Stomach (tissue), 4 donors: ENCODE measurements around the gene DES.

Experiments
- POLR2A ChIP-seq, 4 donors: fragments of 450-650 bp; IDR thresholded peaks; one replicate each; pipeline ENCODE4 v1.6.1; 2016; ENCODE audit warnings: antibody characterized with exemption in 4 of 4, control low read depth in 2 of 4, mild to moderate bottlenecking in 1 of 4, moderate library complexity in 1 of 4
- POLR2AphosphoS5 ChIP-seq, 3 donors: sonication (generic); formaldehyde crosslinking; IDR thresholded peaks; one replicate each; pipeline ENCODE4 v1.6.1; 2016; ENCODE audit warnings: antibody characterized with exemption in 3 of 3
- TF ChIP-seq, protein P1 (sequence below), 7 experiments: fragments of 450-650 bp in 4 of 7; fragments of 200-600 bp in 3 of 7; sonication (generic) in 3 of 7; IDR thresholded peaks; one replicate each; pipeline ENCODE4 v1.5.1; 2016 to 2019; ENCODE audit warnings: antibody characterized with exemption in 7 of 7, control low read depth in 2 of 7, mild to moderate bottlenecking in 1 of 7

DNA sequence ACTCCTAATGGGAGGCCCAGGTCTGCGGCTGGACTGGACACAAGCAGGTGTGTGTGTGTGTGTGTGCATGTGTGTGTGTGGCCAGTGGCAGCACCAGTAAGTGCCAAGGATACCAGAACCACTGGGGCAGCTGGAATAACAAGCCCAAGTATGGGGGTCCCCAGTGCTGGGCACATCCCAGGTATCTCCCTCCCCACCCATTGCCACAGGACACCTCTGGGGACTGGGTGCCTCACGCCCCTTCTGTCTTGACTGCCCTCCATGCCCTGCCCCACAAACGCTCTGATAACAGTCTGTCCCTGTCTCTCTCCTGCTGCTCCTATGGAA lies 25.5 kb downstream of the DES start:
- TF ChIP-seq, protein P1, sequence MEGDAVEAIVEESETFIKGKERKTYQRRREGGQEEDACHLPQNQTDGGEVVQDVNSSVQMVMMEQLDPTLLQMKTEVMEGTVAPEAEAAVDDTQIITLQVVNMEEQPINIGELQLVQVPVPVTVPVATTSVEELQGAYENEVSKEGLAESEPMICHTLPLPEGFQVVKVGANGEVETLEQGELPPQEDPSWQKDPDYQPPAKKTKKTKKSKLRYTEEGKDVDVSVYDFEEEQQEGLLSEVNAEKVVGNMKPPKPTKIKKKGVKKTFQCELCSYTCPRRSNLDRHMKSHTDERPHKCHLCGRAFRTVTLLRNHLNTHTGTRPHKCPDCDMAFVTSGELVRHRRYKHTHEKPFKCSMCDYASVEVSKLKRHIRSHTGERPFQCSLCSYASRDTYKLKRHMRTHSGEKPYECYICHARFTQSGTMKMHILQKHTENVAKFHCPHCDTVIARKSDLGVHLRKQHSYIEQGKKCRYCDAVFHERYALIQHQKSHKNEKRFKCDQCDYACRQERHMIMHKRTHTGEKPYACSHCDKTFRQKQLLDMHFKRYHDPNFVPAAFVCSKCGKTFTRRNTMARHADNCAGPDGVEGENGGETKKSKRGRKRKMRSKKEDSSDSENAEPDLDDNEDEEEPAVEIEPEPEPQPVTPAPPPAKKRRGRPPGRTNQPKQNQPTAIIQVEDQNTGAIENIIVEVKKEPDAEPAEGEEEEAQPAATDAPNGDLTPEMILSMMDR (IDR thresholded peaks at IDR 0.05) = no peak
- TF ChIP-seq POLR2AphosphoS5 (IDR thresholded peaks at IDR 0.05) (no peak), POLR2A (IDR thresholded peaks at IDR 0.05) (no peak)
